Kidney tubule cell (primary cell): ENCODE data around the gene ENSA.
"Not testable (repeated sequence)": the region's sequence is repeated elsewhere in the genome, so short reads cannot be mapped to it uniquely, and the experiment has no call there.

ENCODE experiments used
- DNase-seq: peaks from one replicate; pipeline ENCODE4 v3.0.0-alpha.2; 2018; ENCODE audit warnings: low spot score

Gene ENSA

GRCh38 chr1:150580966-150581365 lies 48.4 kb downstream of the ENSA start:
- DNase-seq, result not testable (repeated sequence)

- DNase-seq, result no peak
These were observed 49.3 kb downstream of the ENSA start for GRCh38 chr1:150579945-150580642.

GRCh38 chr1:150579110-150579944 lies 50.1 kb downstream of the ENSA start, which contains the start of gene MCL1:
MCL1 (minus strand) TSS chr1:150579610; CDS start chr1:150579530, 80 bp downstream.
- peak; percentile 98 for DNase-seq

- DNase-seq, result peak; percentile 90
These were observed 50.9 kb downstream of the ENSA start for GRCh38 chr1:150578272-150579109.

GRCh38 chr1:150577557-150578271 lies 51.7 kb downstream of the ENSA start:
- peak; percentile 53 for DNase-seq

- DNase-seq, result peak; percentile 30
These were observed 52.4 kb downstream of the ENSA start for GRCh38 chr1:150576794-150577556.

GRCh38 chr1:150576367-150576711 lies 53.1 kb downstream of the ENSA start:
- DNase-seq, result no peak

GRCh38 chr1:150575518-150576366 lies 53.7 kb downstream of the ENSA start:
- DNase-seq, result peak; percentile 27

GRCh38 chr1:150575072-150575489 lies 54.3 kb downstream of the ENSA start:
- DNase-seq, result peak; percentile 47

GRCh38 chr1:150574260-150575071 lies 54.9 kb downstream of the ENSA start:
- no peak for DNase-seq

GRCh38 chr1:150573648-150574071 lies 55.8 kb downstream of the ENSA start:
- DNase-seq, result not testable (repeated sequence)

- DNase-seq, result peak; percentile 23
These were observed 56.3 kb downstream of the ENSA start for GRCh38 chr1:150572918-150573647.
